ENCODE data around the gene USP47.

Gene USP47

DNA sequence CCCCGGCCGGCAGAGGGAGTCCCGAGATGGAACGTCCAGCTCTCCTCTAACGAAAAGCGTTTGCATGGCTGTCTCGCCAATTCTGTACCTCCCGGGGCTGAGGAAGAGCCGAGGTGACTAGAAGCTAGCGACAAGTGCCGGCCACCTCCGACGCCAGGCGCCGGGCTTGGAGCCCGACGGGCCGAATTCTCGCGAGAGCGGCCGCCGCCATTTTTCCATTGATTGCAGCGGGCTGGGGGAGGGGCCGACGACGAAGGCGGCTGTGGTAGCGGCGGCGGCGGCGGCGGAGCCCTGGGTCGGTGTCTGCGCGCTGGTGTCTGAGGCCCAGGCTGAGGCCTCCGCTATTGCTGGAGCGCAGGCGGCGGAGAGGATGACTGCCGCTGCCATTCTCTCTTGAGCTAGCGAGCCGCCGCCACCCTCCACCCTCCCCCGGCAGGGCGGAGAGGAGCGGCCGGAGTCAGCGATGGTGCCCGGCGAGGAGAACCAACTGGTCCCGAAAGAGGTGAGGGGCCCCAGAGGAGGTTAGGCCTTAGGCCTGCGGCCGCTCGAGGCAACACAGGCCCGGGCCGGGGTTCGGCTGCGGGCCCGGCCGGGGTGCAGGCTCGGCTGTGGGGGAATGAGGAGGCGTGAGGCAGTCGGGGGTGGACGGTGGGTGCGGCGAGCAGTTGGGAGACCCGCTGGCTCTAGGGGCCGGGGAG is at the start of gene USP47:
Gene USP47, plus strand, starts transcription at position 250 of the 698 bp plus-strand sequence. Its CDS starts 214 bp downstream, at position 464.
- peak; percentile 86 for DNase-seq

GRCh38 chr11:11793073-11793472 is 48.7 kb upstream of the USP47 start:
- DNase-seq, result no peak

DNA sequence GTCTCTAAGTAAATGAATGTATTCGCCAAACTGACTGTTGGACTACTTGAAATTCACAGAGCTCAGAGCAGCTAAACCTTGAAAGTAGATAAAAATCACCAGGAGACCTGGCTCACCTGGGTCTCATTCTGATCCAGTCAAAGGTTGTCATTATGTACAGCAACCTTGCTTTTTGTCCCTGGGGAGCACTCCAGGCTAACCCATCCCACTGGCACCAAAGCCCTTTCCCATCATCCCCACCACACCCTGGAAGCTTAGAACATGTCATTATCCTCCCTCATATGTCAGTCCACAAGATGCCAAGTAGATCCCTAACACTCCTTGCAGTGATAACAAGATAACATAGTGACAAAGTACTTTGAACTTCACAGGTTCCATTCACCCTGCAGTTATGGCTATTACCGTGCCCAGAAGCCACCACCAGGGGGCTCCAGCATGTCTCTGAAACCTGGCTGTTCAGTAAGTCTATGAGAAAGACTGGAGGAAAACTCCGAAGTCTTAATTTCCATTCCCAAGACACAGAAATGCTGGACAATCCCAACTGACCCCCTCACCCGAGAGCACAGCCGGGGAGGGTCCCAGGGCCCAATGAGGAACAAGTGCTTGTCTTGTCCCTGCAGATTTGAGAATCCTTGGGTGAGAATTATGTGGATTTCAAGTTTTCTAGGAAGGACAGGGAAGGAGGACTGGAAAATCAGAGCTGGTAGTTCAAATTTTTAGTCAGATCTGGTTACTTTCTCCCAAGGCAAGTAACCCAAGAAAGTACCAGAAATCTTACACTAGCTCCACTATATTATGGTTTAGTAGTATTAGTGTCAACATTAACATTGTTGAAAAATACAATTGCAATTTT is 43.0 kb upstream of the USP47 start:
- peak; percentile 10 for DNase-seq

- no peak for DNase-seq
These were observed 36.5 kb upstream of the USP47 start for GRCh38 chr11:11805228-11805627.

- no peak for DNase-seq
These were observed 35.7 kb upstream of the USP47 start for GRCh38 chr11:11806074-11806473.

GRCh38 chr11:11806586-11806985 is 35.2 kb upstream of the USP47 start:
- no peak for DNase-seq

GRCh38 chr11:11807811-11808782 is 33.7 kb upstream of the USP47 start:
- DNase-seq, result no peak

GRCh38 chr11:11808992-11809615 is 32.7 kb upstream of the USP47 start:
- no peak for DNase-seq

- DNase-seq, result no peak
These were observed 30.7 kb upstream of the USP47 start for GRCh38 chr11:11810764-11811726.

GRCh38 chr11:11813288-11813962 is 28.3 kb upstream of the USP47 start:
- DNase-seq, result no peak

GRCh38 chr11:11814614-11815452 is 26.9 kb upstream of the USP47 start:
- DNase-seq, result no peak

DNA sequence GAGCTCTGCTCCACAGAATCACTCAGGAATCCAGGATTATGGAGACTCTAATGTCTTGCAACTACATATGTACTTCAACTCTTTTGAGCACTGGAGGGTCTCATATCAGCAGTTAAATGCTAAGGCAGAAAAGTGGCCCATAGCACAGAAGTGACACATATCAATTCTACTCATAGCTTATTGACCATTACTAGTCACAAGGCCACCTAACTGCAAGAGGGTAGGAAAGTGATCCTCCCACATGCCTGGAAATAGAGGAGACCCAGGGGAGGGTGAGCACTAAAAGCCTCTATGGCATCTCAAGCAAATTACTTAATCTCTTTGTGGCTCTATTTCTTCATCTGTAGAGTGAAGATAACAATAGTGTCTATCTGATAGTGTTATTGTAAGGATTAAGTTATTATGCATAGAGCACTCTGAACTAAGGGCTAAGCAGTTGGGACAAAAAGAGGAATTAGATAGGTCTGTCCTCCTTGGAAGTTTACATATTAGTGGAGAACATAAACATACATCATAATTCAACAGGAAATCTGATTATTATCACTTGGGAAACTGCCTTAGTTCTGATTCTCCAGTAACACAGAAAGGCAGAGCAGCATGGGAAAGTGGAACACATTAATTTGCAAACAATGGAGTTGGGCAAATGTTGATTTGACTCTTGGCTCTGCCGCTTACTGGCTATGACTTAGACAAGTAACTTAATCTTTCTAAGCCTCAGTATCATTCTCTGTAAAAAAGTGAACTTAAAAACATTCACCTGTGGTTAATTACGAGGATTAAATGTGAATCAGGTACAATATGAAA is 25.1 kb upstream of the USP47 start:
- no peak for DNase-seq

- DNase-seq, result no peak
These were observed 23.8 kb upstream of the USP47 start for GRCh38 chr11:11817957-11818356.

DNA sequence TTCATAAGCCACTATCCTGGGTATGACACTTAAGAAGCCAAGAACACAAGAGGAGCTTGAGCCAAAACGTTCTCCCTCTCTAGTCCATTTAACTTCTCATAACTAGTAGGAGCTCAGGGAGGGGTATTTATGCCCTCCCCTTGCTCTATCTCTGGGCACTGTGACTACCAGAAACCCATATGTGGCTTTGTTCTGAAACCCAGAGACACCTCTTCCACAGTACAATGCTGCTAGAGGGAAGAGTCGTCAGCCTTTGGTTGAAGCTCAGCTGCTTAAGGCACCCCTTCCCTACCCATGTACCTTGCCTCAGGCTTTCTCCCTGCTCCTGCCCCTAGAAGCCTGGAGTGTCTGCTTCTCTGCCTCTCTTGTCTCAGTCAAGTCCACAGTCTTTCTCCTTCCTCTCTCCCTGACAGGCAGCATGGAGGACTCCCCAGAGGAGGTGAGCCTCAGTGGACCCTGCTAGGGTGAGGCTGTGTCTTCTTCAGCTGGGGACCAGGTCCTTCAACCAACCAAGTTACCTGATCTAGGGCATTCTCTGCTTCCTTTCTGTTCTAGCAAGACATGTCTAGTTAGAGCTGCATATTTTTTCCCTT is 23.1 kb upstream of the USP47 start:
- DNase-seq, result no peak

GRCh38 chr11:11821899-11822298 is 19.9 kb upstream of the USP47 start:
- no peak for DNase-seq

GRCh38 chr11:11822946-11823345 is 18.8 kb upstream of the USP47 start:
- DNase-seq, result no peak

DNA sequence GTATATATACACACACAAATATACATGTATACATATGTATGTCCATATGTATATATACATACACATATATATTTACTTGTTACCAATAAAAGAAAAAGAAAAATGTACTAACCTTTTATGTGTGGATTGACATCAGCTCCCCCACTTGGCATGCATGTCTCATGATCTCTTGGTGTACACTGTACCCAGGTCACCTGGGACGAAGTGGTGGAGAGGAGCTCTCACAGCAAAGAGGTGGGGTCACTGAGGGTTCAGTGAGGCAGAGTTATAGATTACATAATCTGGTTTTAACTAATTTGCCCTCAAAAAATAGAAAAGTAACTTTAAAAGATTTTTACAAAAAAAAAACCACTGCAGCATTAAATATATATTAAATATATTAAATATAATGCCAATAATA is 15.5 kb upstream of the USP47 start:
- DNase-seq, result no peak

DNA sequence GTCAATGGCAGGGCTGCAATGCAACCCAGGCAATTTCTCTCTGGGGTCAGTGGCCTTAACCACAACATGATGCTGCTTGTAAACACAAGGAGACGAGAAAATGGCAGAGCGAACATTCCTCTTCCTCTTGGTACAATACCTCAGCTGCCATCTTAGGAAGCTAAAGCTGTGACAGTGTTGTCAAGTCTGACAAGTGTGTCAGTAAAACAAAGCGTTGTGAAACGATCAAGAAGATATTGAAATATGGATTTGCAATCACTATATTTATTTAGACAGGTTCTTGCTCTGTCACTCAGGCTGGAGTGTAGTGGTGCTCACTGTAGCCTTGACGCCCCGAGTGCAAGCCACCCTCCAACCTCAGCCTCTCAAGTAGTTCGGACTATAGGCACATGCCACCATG is 14.5 kb upstream of the USP47 start:
- no peak for DNase-seq
